KMS-11 (cell line): ENCODE results near the gene TMEM176B.

Experiments used
- H2AFZ ChIP-seq: fragments of 200-600 bp; sonication (generic); 2 replicates; pipeline ENCODE4 v1.6.1; 2016; ENCODE audit warnings: antibody characterized with exemption, mixed run types, low read depth
- H3K27ac ChIP-seq: fragments of 200-600 bp; sonication (generic); 2 replicates; pipeline ENCODE4 v1.6.1; 2016; ENCODE audit warnings: mild to moderate bottlenecking, mixed run types
- H3K27me3 ChIP-seq: fragments of 200-600 bp; sonication (generic); 2 replicates; pipeline ENCODE4 v1.6.1; 2017; ENCODE audit warnings: mild to moderate bottlenecking, low read depth, mixed run types, moderate library complexity; ENCODE audit not compliant: insufficient read depth
- H3K36me3 ChIP-seq: fragments of 200-600 bp; sonication (generic); 2 replicates; pipeline ENCODE4 v1.6.1; 2017; ENCODE audit warnings: mild to moderate bottlenecking, mixed run types; ENCODE audit not compliant: insufficient read depth
- H3K4me1 ChIP-seq: fragments of 200-600 bp; sonication (generic); 2 replicates; pipeline ENCODE4 v1.6.1; 2016; ENCODE audit warnings: mild to moderate bottlenecking, low read depth, mixed run types; ENCODE audit not compliant: poor library complexity, severe bottlenecking
- H3K4me2 ChIP-seq: fragments of 200-600 bp; sonication (generic); 2 replicates; pipeline ENCODE4 v1.7.0; 2016; ENCODE audit warnings: mild to moderate bottlenecking, mixed run types
- H3K4me3 ChIP-seq: fragments of 200-600 bp; sonication (generic); IDR thresholded peaks from 2 replicates; pipeline ENCODE4 v1.6.1; 2017; ENCODE audit warnings: low read depth, low read length, mixed read lengths; ENCODE audit not compliant: insufficient read depth
- H3K79me2 ChIP-seq: fragments of 200-600 bp; sonication (generic); 2 replicates; pipeline ENCODE4 v1.6.1; 2016; ENCODE audit warnings: low read depth, mixed run types; ENCODE audit not compliant: insufficient read depth
- H3K9ac ChIP-seq: fragments of 200-600 bp; sonication (generic); 2 replicates; pipeline ENCODE4 v1.6.1; 2016; ENCODE audit warnings: mild to moderate bottlenecking, mixed run types
- H4K20me1 ChIP-seq: fragments of 200-600 bp; sonication (generic); 2 replicates; pipeline ENCODE4 v1.6.1; 2016; ENCODE audit warnings: mild to moderate bottlenecking, mixed run types; ENCODE audit not compliant: insufficient read depth
- CTCF ChIP-seq: fragments of 200-600 bp; sonication (generic); conservative IDR thresholded peaks from 2 replicates; pipeline ENCODE4 v1.6.1; 2017; ENCODE audit warnings: low read depth, mild to moderate bottlenecking, antibody characterized with exemption, low read length, moderate library complexity, mixed read lengths

Gene TMEM176B

GRCh38 chr7:150847536-150847935 is 47.4 kb upstream of the TMEM176B start:
- no peaks in the 10 kb centered on the region for H3K36me3 ChIP-seq
- no peak overlapping the region for H3K27ac ChIP-seq
- H3K4me3 ChIP-seq = no peak overlapping the region
- no peaks in the 10 kb centered on the region for H4K20me1 ChIP-seq
- no peaks in the 10 kb centered on the region for H3K4me1 ChIP-seq
- TF ChIP-seq CTCF = no peak
- no peak overlapping the region for H3K4me2 ChIP-seq
- no peak overlapping the region for H3K9ac ChIP-seq
- H3K79me2 ChIP-seq = no peaks in the 10 kb centered on the region
- H2AFZ ChIP-seq = no peak overlapping the region
- H3K27me3 ChIP-seq = no peaks in the 10 kb centered on the region

- Histone ChIP-seq H3K27ac (no peak overlapping the region), H3K9ac (no peak overlapping the region), H4K20me1 (no peaks in the 10 kb centered on the region), H3K79me2 (no peaks in the 10 kb centered on the region), H3K4me2 (no peak overlapping the region), H3K4me3 (no peak overlapping the region), H3K27me3 (no peaks in the 10 kb centered on the region), H3K36me3 (no peaks in the 10 kb centered on the region), H3K4me1 (no peaks in the 10 kb centered on the region), H2AFZ (no peak overlapping the region)
- TF ChIP-seq CTCF = no peak
Observed at GRCh38 chr7:150846291-150847115, 46.3 kb upstream of the TMEM176B start.

- Histone ChIP-seq H3K9ac (no peak overlapping the region), H3K27ac (no peak overlapping the region)
Observed at GRCh38 chr7:150845421-150845861, 45.3 kb upstream of the TMEM176B start.

GRCh38 chr7:150842716-150843115 is 42.6 kb upstream of the TMEM176B start:
- Histone ChIP-seq H3K9ac (no peak overlapping the region), H3K4me2 (no peak overlapping the region), H4K20me1 (no peaks in the 10 kb centered on the region), H3K79me2 (no peaks in the 10 kb centered on the region), H2AFZ (no peak overlapping the region), H3K27me3 (no peaks in the 10 kb centered on the region), H3K36me3 (no peaks in the 10 kb centered on the region), H3K4me3 (no peak overlapping the region), H3K27ac (no peak overlapping the region), H3K4me1 (no peaks in the 10 kb centered on the region)
- no peak for TF ChIP-seq CTCF

More at GRCh38 chr7:150845421-150845861, 45.3 kb upstream of the TMEM176B start:
- no peak for TF ChIP-seq CTCF
- no peak overlapping the region for H3K4me2 ChIP-seq
- H3K4me3 ChIP-seq = no peak overlapping the region
- no peaks in the 10 kb centered on the region for H3K79me2 ChIP-seq
- H3K27me3 ChIP-seq = no peaks in the 10 kb centered on the region
- no peak overlapping the region for H2AFZ ChIP-seq
- no peaks in the 10 kb centered on the region for H3K36me3 ChIP-seq
- H3K4me1 ChIP-seq = no peaks in the 10 kb centered on the region
- H4K20me1 ChIP-seq = no peaks in the 10 kb centered on the region
